H1 (cell line): ENCODE results near the gene SLC39A8. TPM values are rescaled to one million over a fixed set of nuclear protein-coding genes. Genes with fewer than 3 reads are reported as not detected.

Source experiments
- CTCF ChIA-PET: fragments of 300-600 bp; sonication (Branson Sonifier 250); formaldehyde crosslinking; loops from one replicate; lab custom pipeline; 2021; ENCODE audit not compliant: partially characterized antibody; lab: Charles Lee
- POLR2A ChIA-PET: fragments of 300-600 bp; sonication (Branson Sonifier 250); formaldehyde crosslinking; loops from one replicate; lab custom pipeline; 2021; ENCODE audit warnings: inconsistent platforms; ENCODE audit not compliant: partially characterized antibody; lab: Charles Lee
- DNase-seq, 2 experiments: peaks; one replicate each; pipeline versions ENCODE4 v3.0.0 to v3.0.0-alpha.2; 2010 to 2022; ENCODE audit warnings: low spot score in 2 of 2, low read depth in 1 of 2, mixed read lengths in 1 of 2
- FAIRE-seq: peaks from 2 replicates; lab custom pipeline; 2011; peaks lifted over from hg19 to GRCh38; lab: Jason Lieb, UNC
- H2AFZ ChIP-seq: 2 replicates; pipeline ENCODE4 v1.8.1; 2012; ENCODE audit warnings: low read length, inconsistent platforms
- H2AK5ac ChIP-seq: 2 replicates; pipeline ENCODE4 v1.6.1; 2013; ENCODE audit warnings: low read depth, low read length
- H2BK120ac ChIP-seq: replicated peaks from 2 replicates; pipeline ENCODE3; 2013; ENCODE audit warnings: low read depth, low read length, inconsistent platforms
- H2BK12ac ChIP-seq: 2 replicates; pipeline ENCODE4 v1.6.1; 2013; ENCODE audit warnings: low read depth, low read length
- H2BK15ac ChIP-seq: 2 replicates; pipeline ENCODE4 v1.6.1; 2013; ENCODE audit warnings: low read length
- H2BK20ac ChIP-seq: 2 replicates; pipeline ENCODE4 v1.6.1; 2013; ENCODE audit warnings: low read length
- H2BK5ac ChIP-seq: 2 replicates; pipeline ENCODE4 v1.6.1; 2013; ENCODE audit warnings: low read depth, low read length
- H3K14ac ChIP-seq: 2 replicates; pipeline ENCODE4 v1.6.1; 2013; ENCODE audit warnings: inconsistent platforms; ENCODE audit not compliant: insufficient read length
- H3K18ac ChIP-seq: 2 replicates; pipeline ENCODE4 v1.6.1; 2013; ENCODE audit warnings: low read length; ENCODE audit errors: extremely low read depth
- H3K23ac ChIP-seq: 2 replicates; pipeline ENCODE4 v1.6.1; 2013; ENCODE audit warnings: inconsistent platforms; ENCODE audit not compliant: insufficient read length
- H3K23me2 ChIP-seq: 2 replicates; pipeline ENCODE4 v1.6.1; 2013; ENCODE audit warnings: low read depth, low read length
- H3K27ac ChIP-seq: 2 replicates; pipeline ENCODE4 v1.6.1; 2011; ENCODE audit warnings: low read depth, low read length, inconsistent platforms
- H3K27me3 ChIP-seq, 4 experiments: replicated peaks in 1 of 4; 1 replicate in 1 of 4; 2 replicates in 3 of 4; pipeline versions ENCODE4 v1.6.1 to v1.8.1; 2011 to 2013; ENCODE audit warnings: low read length in 3 of 4, mild to moderate bottlenecking in 3 of 4, inconsistent platforms in 2 of 4, mixed read lengths in 2 of 4, moderate library complexity in 1 of 4; ENCODE audit not compliant: control insufficient read depth in 3 of 4, insufficient read depth in 3 of 4; ENCODE audit errors: extremely low read depth in 1 of 4
- H3K36me3 ChIP-seq, 4 experiments: 2 replicates each; pipeline versions ENCODE4 v1.6.1 to v1.8.1; 2011 to 2013; ENCODE audit warnings: mild to moderate bottlenecking in 4 of 4, low read length in 3 of 4, moderate library complexity in 2 of 4, control low read depth in 1 of 4, inconsistent platforms in 1 of 4; ENCODE audit not compliant: insufficient read depth in 4 of 4, control insufficient read depth in 2 of 4
- H3K4ac ChIP-seq: replicated peaks from 2 replicates; pipeline ENCODE3; 2013; ENCODE audit warnings: low read length, low read depth, mixed read lengths, inconsistent platforms; ENCODE audit not compliant: insufficient read length
- H3K4me1 ChIP-seq, 4 experiments: replicated peaks in 1 of 4; 1 replicate in 1 of 4; 2 replicates in 3 of 4; pipeline versions ENCODE4 v1.6.1 to v1.8.1; 2011 to 2013; ENCODE audit warnings: low read length in 3 of 4, inconsistent platforms in 2 of 4, mixed read lengths in 1 of 4; ENCODE audit not compliant: insufficient read depth in 4 of 4, control insufficient read depth in 3 of 4
- H3K4me2 ChIP-seq, 2 experiments: 2 replicates each; pipeline versions ENCODE4 v1.6.1 to v1.8.1; 2011 to 2013; ENCODE audit warnings: low read depth in 2 of 2, low read length in 2 of 2, control low read depth in 1 of 2, inconsistent platforms in 1 of 2, mild to moderate bottlenecking in 1 of 2; ENCODE audit not compliant: insufficient read depth in 1 of 2
- H3K4me3 ChIP-seq, 4 experiments: fragments of 200-600, 300-600 bp in 1 of 4; sonication (generic), shearing (Covaris generic), sonication (Bioruptor Twin) in 1 of 4; 2 replicates each; pipeline versions ENCODE4 v1.5.1 to v1.8.1; 2011 to 2016; ENCODE audit warnings: low read length in 4 of 4, low read depth in 3 of 4, control low read depth in 2 of 4, inconsistent platforms in 2 of 4, mild to moderate bottlenecking in 2 of 4, mixed read lengths in 1 of 4, moderate library complexity in 1 of 4; ENCODE audit not compliant: insufficient read depth in 2 of 4; ENCODE audit errors: extremely low read depth in 1 of 4
- H3K56ac ChIP-seq: replicated peaks from 2 replicates; pipeline ENCODE3; 2013; ENCODE audit warnings: low read depth, mild to moderate bottlenecking, mixed read lengths, low read length, inconsistent platforms; ENCODE audit not compliant: insufficient read length
- H3K79me1 ChIP-seq: 2 replicates; pipeline ENCODE4 v1.6.1; 2013; ENCODE audit warnings: low read depth, low read length, control low read depth
- H3K79me2 ChIP-seq, 2 experiments: 2 replicates each; pipeline versions ENCODE4 v1.6.1 to v1.8.1; 2012 to 2013; ENCODE audit warnings: low read length in 2 of 2, mild to moderate bottlenecking in 2 of 2, inconsistent platforms in 1 of 2; ENCODE audit not compliant: insufficient read depth in 2 of 2, control insufficient read depth in 1 of 2
- H3K9ac ChIP-seq, 4 experiments: replicated peaks in 1 of 4; 1 replicate in 1 of 4; 2 replicates in 3 of 4; pipeline versions ENCODE4 v1.6.1 to v1.8.1; 2011 to 2013; ENCODE audit warnings: low read depth in 3 of 4, low read length in 3 of 4, control low read depth in 2 of 4, mild to moderate bottlenecking in 2 of 4, moderate library complexity in 2 of 4, inconsistent platforms in 1 of 4; ENCODE audit errors: extremely low read depth in 1 of 4
- H3K9me3 ChIP-seq, 2 experiments: 2 replicates each; pipeline versions ENCODE4 v1.6.1 to v1.8.1; 2012 to 2013; ENCODE audit warnings: mild to moderate bottlenecking in 2 of 2, moderate library complexity in 2 of 2, control low read depth in 1 of 2, inconsistent platforms in 1 of 2, low read depth in 1 of 2, low read length in 1 of 2, mixed read lengths in 1 of 2; ENCODE audit not compliant: insufficient read depth in 2 of 2
- H4K20me1 ChIP-seq, 2 experiments: replicated peaks in 1 of 2; 2 replicates each; pipeline versions ENCODE3 to v1.8.1; 2011 to 2013; ENCODE audit warnings: inconsistent platforms in 2 of 2, low read length in 2 of 2, mild to moderate bottlenecking in 1 of 2; ENCODE audit not compliant: insufficient read depth in 2 of 2, control insufficient read depth in 1 of 2
- H4K5ac ChIP-seq: 2 replicates; pipeline ENCODE4 v1.6.1; 2013; ENCODE audit warnings: low read length, low read depth, mixed read lengths, inconsistent platforms; ENCODE audit not compliant: insufficient read length
- H4K8ac ChIP-seq: 2 replicates; pipeline ENCODE4 v1.8.0; 2013; ENCODE audit warnings: mild to moderate bottlenecking, moderate library complexity, low read length, inconsistent platforms; ENCODE audit not compliant: insufficient read depth; ENCODE audit errors: extremely low read depth
- H4K91ac ChIP-seq: replicated peaks from 2 replicates; pipeline ENCODE3; 2013; ENCODE audit warnings: low read length, mixed read lengths, inconsistent platforms; ENCODE audit not compliant: insufficient read length
- ATF2 ChIP-seq: IDR thresholded peaks from 2 replicates; pipeline ENCODE4 v1.6.1; 2012; ENCODE audit warnings: low read length, inconsistent platforms
- BACH1 ChIP-seq: IDR thresholded peaks from 2 replicates; pipeline ENCODE4 v1.6.1; 2012; ENCODE audit warnings: low read length, improper control_type of control experiment
- BRCA1 ChIP-seq: IDR thresholded peaks from 2 replicates; pipeline ENCODE4 v1.6.1; 2012; ENCODE audit warnings: low read depth, low read length, improper control_type of control experiment
- CBX5 ChIP-seq: fragments of 300-800, 300-1000 bp; sonication (generic); IDR thresholded peaks from 2 replicates; pipeline ENCODE4 v1.7.1; 2016; ENCODE audit warnings: antibody characterized with exemption, low read length, low read depth
- E2F6 ChIP-seq: IDR thresholded peaks from 2 replicates; pipeline ENCODE4 v1.6.1; 2012; ENCODE audit warnings: inconsistent platforms
- EGR1 ChIP-seq: IDR thresholded peaks from 2 replicates; pipeline ENCODE4 v1.6.1; 2011; ENCODE audit warnings: low read depth, low read length, borderline replicate concordance
- EP300 ChIP-seq, 2 experiments: IDR thresholded peaks; 1 replicate in 1 of 2; 2 replicates in 1 of 2; pipeline ENCODE4 v1.6.1; 2011 to 2012; ENCODE audit warnings: low read depth in 2 of 2, low read length in 2 of 2, mild to moderate bottlenecking in 2 of 2, borderline replicate concordance in 1 of 2, inconsistent platforms in 1 of 2, moderate library complexity in 1 of 2
- JUND ChIP-seq: IDR thresholded peaks from 2 replicates; pipeline ENCODE4 v1.6.1; 2011; ENCODE audit warnings: mild to moderate bottlenecking, improper control_type of control experiment, low read length
- SP4 ChIP-seq: IDR thresholded peaks from 2 replicates; pipeline ENCODE4 v1.6.1; 2012; ENCODE audit warnings: low read length, inconsistent platforms
- TAF1 ChIP-seq: IDR thresholded peaks from 2 replicates; pipeline ENCODE4 v1.6.1; 2011; ENCODE audit warnings: mild to moderate bottlenecking, low read depth, low read length
- YY1 ChIP-seq: IDR thresholded peaks from 2 replicates; pipeline ENCODE4 v1.6.1; 2011; ENCODE audit warnings: low read depth, mild to moderate bottlenecking, low read length
- polyA plus RNA-seq, 7 experiments: library from polyadenylated mRNA; depleted of rRNA in 3 of 7; stranded (reverse) in 5 of 7; unstranded in 2 of 7; fragments of >200 nt in 5 of 7; fragments of 200-250 nt in 2 of 7; gene quantifications; 1 replicate in 5 of 7; 2 replicates in 1 of 7; 4 replicates in 1 of 7; pipeline versions ENCODE4 v1.2.1 to v1.2.3, GENCODE V29; 2011 to 2013; ENCODE audit warnings: missing spikeins in 2 of 7, mixed read lengths in 2 of 7
- total RNA-seq: library from RNA; stranded (reverse); fragmentation: NEBNext Ultra II Directional; extraction: Animal tissue kit (Norgen Biotek cat#: 25700); gene quantifications from 2 replicates; pipeline ENCODE4 v1.2.1, GENCODE V29; 2021

Gene SLC39A8
- total and polyA plus RNA-seq, 2 of the 8 experiments (the other 6 are each of a cell fraction or from before 2014, with no cell fraction given) = 6.4 to 38.7 TPM

DNA sequence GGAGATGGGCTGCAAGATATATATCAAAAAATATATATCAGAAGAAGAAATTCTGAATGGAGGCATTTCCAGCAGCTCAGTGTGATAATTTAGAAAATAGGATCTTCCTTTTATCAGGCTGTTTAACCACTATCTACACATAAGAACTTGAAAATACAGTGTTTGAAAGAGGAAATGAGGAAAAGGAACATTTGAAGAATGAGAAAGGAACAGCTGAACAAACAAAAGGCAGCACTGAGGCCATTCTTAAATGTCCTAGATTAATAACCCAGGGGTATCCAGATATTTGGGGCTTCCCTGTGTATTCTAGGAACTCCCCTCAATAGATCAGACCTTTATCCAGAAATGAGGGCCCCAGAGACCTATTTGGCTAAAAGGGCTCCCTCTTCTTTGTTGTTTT, 4.1 kb downstream of the SLC39A8 start:
- Histone ChIP-seq H2AFZ (no peak overlapping the region), H4K5ac (no peak overlapping the region), H3K23me2 (peaks cover 18% of the 10 kb centered on the region), H2AK5ac (no peak overlapping the region), H3K27me3 (peaks cover 0 to 15% (median 7%) of the 10 kb centered on the region in 4 experiments; a peak in 3 of 7 replicates), H3K23ac (no peak overlapping the region), H3K4ac (no peak overlapping the region), H3K4me3 (no peak overlapping the region), H3K56ac (no peak overlapping the region), H3K4me2 (no peak overlapping the region), H2BK120ac (no peak overlapping the region), H2BK5ac (no peak overlapping the region), H3K36me3 (no peaks in the 10 kb centered on the region), H3K9me3 (no peaks in the 10 kb centered on the region), H2BK20ac (no peak overlapping the region), H3K14ac (no peak overlapping the region), H2BK15ac (no peak overlapping the region), H3K79me2 (peaks cover 0 to 20% of the 10 kb centered on the region in 2 experiments; a peak in 1 of 4 replicates), H4K8ac (no peak overlapping the region), H3K4me1 (peaks cover 2 to 10% (median 8%) of the 10 kb centered on the region in 4 experiments; a peak in 6 of 7 replicates), H4K91ac (no peak overlapping the region), H3K27ac (no peak overlapping the region), H3K18ac (no peak overlapping the region), H3K9ac (no peak overlapping the region), H3K79me1 (no peaks in the 10 kb centered on the region), H4K20me1 (no peaks in the 10 kb centered on the region), H2BK12ac (no peak overlapping the region)
- no peak for FAIRE-seq
- ChIA-PET POLR2A (interaction anchor here (1.0 kb wide), 1 partner anchor 19 kb away, joined by 3 read pairs; no protein-coding TSS in a partner anchor), CTCF (interaction anchor here (0.8 to 1.6 kb wide), 2 partner anchors 11 to 20 kb away, joined by 4 read pairs; no protein-coding TSS in a partner anchor)
- no peak for DNase-seq
- TF ChIP-seq EGR1 (no peak), EP300 (IDR thresholded peaks at IDR 0.05; ENCODE audit: borderline replicate concordance in 1 of 2, low read depth in 2 of 2, low read length in 2 of 2) (no peak), BACH1 (no peak), CBX5 (no peak), TAF1 (no peak), BRCA1 (no peak), YY1 (no peak), ATF2 (no peak), E2F6 (no peak), SP4 (no peak), JUND (no peak)
